ENCODE data around the gene OXA1L.

GRCh38 chr14:22786685-22787084, 20.2 kb downstream of the OXA1L start:
- TF ChIP-seq EP300 (conservative IDR thresholded peaks at IDR 0.05; ENCODE audit: poor library complexity, severe bottlenecking) (no peak), CTCF (IDR thresholded peaks at IDR 0.05; ENCODE audit: poor library complexity, severe bottlenecking) (no peak), EZH2 (IDR thresholded peaks at IDR 0.05; ENCODE audit: borderline replicate concordance, insufficient read depth, low read length, poor library complexity, severe bottlenecking) (no peak), RAD21 (conservative IDR thresholded peaks at IDR 0.05) (no peak), POLR2AphosphoS5 (IDR thresholded peaks at IDR 0.05) (no peak), REST (IDR thresholded peaks at IDR 0.05; ENCODE audit: borderline replicate concordance) (no peak)
